ENCODE results near the gene CTCF. TPM values are rescaled to one million over a fixed set of nuclear protein-coding genes. Genes with fewer than 3 reads are reported as not detected.

Gene CTCF
- total RNA-seq, 1 experiment from 2014 or later = 53.8 TPM

DNA sequence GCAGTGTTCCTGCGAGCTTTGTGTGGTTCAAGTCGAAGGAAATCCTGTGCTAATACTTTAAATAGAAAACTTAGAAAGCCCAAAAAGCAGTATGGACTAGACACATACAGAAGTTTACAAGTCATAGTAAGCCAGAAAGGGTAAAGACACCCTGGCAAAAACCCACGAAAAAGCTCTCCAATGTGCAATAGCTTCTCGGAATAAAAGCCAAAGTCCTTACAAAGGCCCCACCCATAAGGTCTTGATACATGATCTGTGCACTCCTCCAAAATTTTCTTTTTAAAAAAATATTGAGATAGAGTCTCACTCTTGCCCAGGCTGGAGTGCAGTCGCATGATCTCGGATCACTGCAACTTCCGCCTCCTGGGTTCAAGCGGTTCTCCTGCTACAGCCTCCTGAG, 114.6 kb downstream of the CTCF start:
- no peak for DNase-seq (ENCODE audit: low read depth)

GRCh38 chr16:67677712-67678111, 115.4 kb downstream of the CTCF start:
- no peak for DNase-seq (ENCODE audit: low read depth)

- DNase-seq (ENCODE audit: low read depth) = no peak
These were observed 116.2 kb downstream of the CTCF start for GRCh38 chr16:67678354-67679023.

- no peak for DNase-seq (ENCODE audit: low read depth)
These were observed 117.9 kb downstream of the CTCF start for GRCh38 chr16:67679935-67680897.

GRCh38 chr16:67683767-67684166, 121.4 kb downstream of the CTCF start:
- no peak for DNase-seq (ENCODE audit: low read depth)

DNA sequence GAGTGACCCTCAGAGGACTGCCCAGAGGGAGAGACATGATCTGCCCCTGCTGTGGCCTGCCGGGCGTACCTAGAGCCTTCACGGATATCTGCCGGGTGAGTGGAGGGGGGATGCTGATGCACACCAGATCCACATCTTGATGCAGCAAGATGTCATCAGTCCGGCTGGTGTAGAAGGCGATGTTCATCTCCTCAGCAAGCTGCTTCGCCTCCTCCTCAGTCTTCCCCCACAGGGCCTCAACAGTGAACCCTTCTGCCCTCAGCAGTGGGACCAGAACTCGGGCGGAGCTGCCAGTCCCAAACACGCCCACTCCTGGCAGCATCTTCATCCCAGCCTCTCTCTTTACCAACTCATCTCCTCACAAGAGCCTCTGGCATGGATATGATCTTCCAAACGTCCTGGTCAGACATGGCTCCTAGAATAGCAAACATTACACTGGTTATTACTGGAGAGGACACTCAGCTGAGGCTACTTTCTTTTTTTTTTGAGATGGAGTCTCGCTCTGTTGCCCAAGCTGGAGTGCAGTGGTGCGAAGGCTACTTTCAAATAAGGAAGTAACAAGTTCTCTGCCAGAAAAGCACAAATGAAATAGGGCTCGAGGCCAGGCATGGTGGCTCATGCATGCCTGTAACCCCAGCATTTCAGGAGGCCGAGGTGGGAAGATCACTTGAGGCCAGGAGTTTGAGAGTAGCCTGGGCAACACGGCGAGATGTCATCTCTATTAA, 123.2 kb downstream of the CTCF start:
- no peak for DNase-seq (ENCODE audit: low read depth)

Small RNAs within 50 kb of the gene (small RNA-seq; reads per million reads assigned to genes)
- not detected for gene AC027682.3

Other genes with a start within 250 kb of the CTCF start
- not detected in 2 replicates for gene KCTD19, start 235.8 kb upstream of the CTCF start, total RNA-seq (2014; rRNA removed; shearing (Covaris generic))
- gene LRRC36, start 235.7 kb upstream of the CTCF start, total RNA-seq (2014; rRNA removed; shearing (Covaris generic)) = not detected in 2 replicates
- gene TPPP3, start 169.0 kb upstream of the CTCF start, total RNA-seq (2014; rRNA removed; shearing (Covaris generic)) = not detected in 2 replicates
- 2.6 and 4.1 TPM in 2 replicates for gene ZDHHC1, start 146.0 kb upstream of the CTCF start, total RNA-seq (2014; rRNA removed; shearing (Covaris generic))
- 0.94 and 1.0 TPM in 2 replicates for gene HSD11B2, start 131.4 kb upstream of the CTCF start, total RNA-seq (2014; rRNA removed; shearing (Covaris generic))
- gene ATP6V0D1, start 81.4 kb upstream of the CTCF start, total RNA-seq (2014; rRNA removed; shearing (Covaris generic)) = 89.7 and 108 TPM in 2 replicates
- not detected in 2 replicates for gene AGRP, start 79.0 kb upstream of the CTCF start, total RNA-seq (2014; rRNA removed; shearing (Covaris generic))
- gene RIPOR1, start 33.7 kb upstream of the CTCF start, total RNA-seq (2014; rRNA removed; shearing (Covaris generic)) = 17.2 and 18.2 TPM in 2 replicates
- gene CARMIL2, start 82.6 kb downstream of the CTCF start, total RNA-seq (2014; rRNA removed; shearing (Covaris generic)) = 4.3 and 12.0 TPM in 2 replicates
- 39.8 and 47.9 TPM in 2 replicates for gene ACD, start 97.7 kb downstream of the CTCF start, total RNA-seq (2014; rRNA removed; shearing (Covaris generic))
- gene PARD6A, start 98.4 kb downstream of the CTCF start, total RNA-seq (2014; rRNA removed; shearing (Covaris generic)) = 2.8 and 3.8 TPM in 2 replicates
- gene ENKD1, start 104.2 kb downstream of the CTCF start, total RNA-seq (2014; rRNA removed; shearing (Covaris generic)) = 25.6 and 26.2 TPM in 2 replicates
- 0.27 and 2.5 TPM in 2 replicates for gene C16orf86, start 104.3 kb downstream of the CTCF start, total RNA-seq (2014; rRNA removed; shearing (Covaris generic))
- 20.4 and 24.4 TPM in 2 replicates for gene GFOD2, start 156.8 kb downstream of the CTCF start, total RNA-seq (2014; rRNA removed; shearing (Covaris generic))
- 6.2 and 10.8 TPM in 2 replicates for gene RANBP10, start 244.0 kb downstream of the CTCF start, total RNA-seq (2014; rRNA removed; shearing (Covaris generic))
- 0.18 TPM in 1 of 2 replicates, not detected in the other for gene TSNAXIP1, start 244.4 kb downstream of the CTCF start, total RNA-seq (2014; rRNA removed; shearing (Covaris generic))